IPS DF 6.9 (cell line): ENCODE results near the gene VPS33B.

Experiments
- DNase-seq: peaks from one replicate; pipeline ENCODE4 v3.0.0-alpha.2; 2013; ENCODE audit warnings: low read depth, low spot score
- H3K27ac ChIP-seq: one replicate; pipeline ENCODE4 v1.5.1; 2013; ENCODE audit warnings: low read length, control low read depth
- H3K27me3 ChIP-seq: 2 replicates; pipeline ENCODE4 v1.6.1; 2013; ENCODE audit warnings: mild to moderate bottlenecking, low read length; ENCODE audit not compliant: control insufficient read depth, insufficient read depth
- H3K36me3 ChIP-seq: 2 replicates; pipeline ENCODE4 v1.6.1; 2013; ENCODE audit warnings: low read length; ENCODE audit not compliant: control insufficient read depth, insufficient read depth
- H3K4me1 ChIP-seq: 2 replicates; pipeline ENCODE4 v1.6.1; 2013; ENCODE audit warnings: low read length; ENCODE audit not compliant: control insufficient read depth, insufficient read depth
- H3K4me3 ChIP-seq: 2 replicates; pipeline ENCODE4 v1.5.1; 2013; ENCODE audit warnings: mild to moderate bottlenecking, low read length
- H3K9me3 ChIP-seq: 2 replicates; pipeline ENCODE4 v1.6.1; 2013; ENCODE audit warnings: low read length, inconsistent platforms; ENCODE audit not compliant: control insufficient read depth, insufficient read depth
- WGBS: extraction: QIAGEN DNeasy Blood & Tissue Kit; methylation state at CpG from one replicate; pipeline ENCODE4 v1.1.7; 2013; ENCODE audit warnings: mixed read lengths, missing lambda C conversion rate; ENCODE audit not compliant: insufficient read length, insufficient coverage; 5-methylcytosine and 5-hydroxymethylcytosine counted together

VPS33B gene

DNA sequence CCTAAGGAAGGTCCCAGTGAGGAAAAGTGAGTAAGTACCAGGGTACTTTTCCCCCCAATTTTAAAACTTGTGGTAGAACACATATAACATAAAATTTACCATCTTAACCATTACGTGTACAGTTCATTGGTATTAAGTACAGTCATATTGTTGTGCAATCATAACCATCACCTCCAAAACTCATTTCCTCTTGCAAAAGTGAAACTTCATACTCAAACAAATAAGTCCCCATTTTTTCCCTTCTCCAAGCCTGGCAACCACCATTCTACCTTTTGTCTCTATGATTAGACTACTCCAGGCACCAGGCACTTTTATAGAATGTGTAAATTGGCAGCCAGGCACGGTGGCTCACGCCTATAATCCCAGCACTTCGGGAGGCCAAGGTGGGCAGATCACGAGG, 40.3 kb downstream of the VPS33B start:
- no CpG with 5 or more reads among the region's 5 CpGs for WGBS
- no peak for DNase-seq
- Histone ChIP-seq H3K4me3 (no peak overlapping the region), H3K4me1 (no peaks in the 10 kb centered on the region), H3K27me3 (no peaks in the 10 kb centered on the region), H3K27ac (no peak overlapping the region), H3K9me3 (no peaks in the 10 kb centered on the region), H3K36me3 (peaks cover 36% of the 10 kb centered on the region; the same call in 1 of the 2 replicates)

GRCh38 chr15:90981681-90982080, 40.7 kb downstream of the VPS33B start:
- no peak overlapping the region for H3K4me3 ChIP-seq
- DNase-seq = no peak
- WGBS = no CpG with 5 or more reads among the region's 6 CpGs
- no peaks in the 10 kb centered on the region for H3K27me3 ChIP-seq
- H3K4me1 ChIP-seq = no peaks in the 10 kb centered on the region
- peaks cover 39% of the 10 kb centered on the region for H3K36me3 ChIP-seq
- no peaks in the 10 kb centered on the region for H3K9me3 ChIP-seq
- no peak overlapping the region for H3K27ac ChIP-seq

DNA sequence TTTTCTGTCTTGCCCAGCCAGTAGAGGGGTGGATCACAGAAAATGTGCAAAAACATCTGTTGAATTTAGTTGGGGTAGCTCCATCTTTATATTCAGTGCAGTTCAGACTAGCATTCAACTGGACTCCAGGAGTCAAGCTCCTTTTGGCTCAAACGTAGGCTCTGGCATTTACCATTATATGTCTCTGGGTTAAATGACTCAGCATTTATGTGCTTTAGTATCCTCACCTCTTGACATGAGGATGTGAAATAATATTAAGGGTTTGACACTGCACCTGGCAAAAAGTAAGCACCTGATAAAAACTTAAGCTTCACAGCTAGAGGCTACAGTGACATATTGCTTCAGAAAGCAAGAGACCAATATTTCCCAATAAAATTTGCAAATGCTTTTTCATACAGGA, 42.8 kb downstream of the VPS33B start:
- H3K4me3 ChIP-seq = no peak overlapping the region
- no CpG with 5 or more reads among the region's 1 CpG for WGBS
- H3K4me1 ChIP-seq = no peaks in the 10 kb centered on the region
- no peak for DNase-seq
- H3K27me3 ChIP-seq = no peaks in the 10 kb centered on the region; the same call in 1 of the 2 replicates
- peaks cover 52% of the 10 kb centered on the region for H3K36me3 ChIP-seq
- no peaks in the 10 kb centered on the region for H3K9me3 ChIP-seq
- H3K27ac ChIP-seq = no peak overlapping the region

GRCh38 chr15:90974216-90974615, 48.2 kb downstream of the VPS33B start:
- DNase-seq = no peak
- Histone ChIP-seq H3K9me3 (no peaks in the 10 kb centered on the region), H3K36me3 (peaks cover 43% of the 10 kb centered on the region), H3K4me1 (no peaks in the 10 kb centered on the region), H3K4me3 (no peak overlapping the region), H3K27me3 (no peaks in the 10 kb centered on the region; the same call in 1 of the 2 replicates), H3K27ac (no peak overlapping the region)
- no CpG with 5 or more reads among the region's 21 CpGs for WGBS

GRCh38 chr15:90972133-90972532, 50.3 kb downstream of the VPS33B start:
- no peak for DNase-seq
- H3K27me3 ChIP-seq = no peaks in the 10 kb centered on the region; the same call in 1 of the 2 replicates
- H3K27ac ChIP-seq = no peak overlapping the region
- no peaks in the 10 kb centered on the region for H3K9me3 ChIP-seq
- peaks cover 56% of the 10 kb centered on the region for H3K36me3 ChIP-seq
- H3K4me1 ChIP-seq = no peaks in the 10 kb centered on the region
- no CpG with 5 or more reads among the region's 5 CpGs for WGBS
- no peak overlapping the region for H3K4me3 ChIP-seq

- no CpG with 5 or more reads among the region's 7 CpGs for WGBS
- Histone ChIP-seq H3K27ac (no peak overlapping the region), H3K4me3 (no peak overlapping the region), H3K27me3 (no peaks in the 10 kb centered on the region; the same call in 1 of the 2 replicates), H3K4me1 (no peaks in the 10 kb centered on the region), H3K9me3 (no peaks in the 10 kb centered on the region), H3K36me3 (peaks cover 53% of the 10 kb centered on the region)
- DNase-seq = no peak
These were observed 52.1 kb downstream of the VPS33B start for GRCh38 chr15:90970274-90970673.

GRCh38 chr15:90968434-90968833, 54.0 kb downstream of the VPS33B start:
- no peak overlapping the region for H3K4me3 ChIP-seq
- H3K9me3 ChIP-seq = no peaks in the 10 kb centered on the region
- no CpG with 5 or more reads among the region's 1 CpG for WGBS
- H3K27me3 ChIP-seq = no peaks in the 10 kb centered on the region
- no peak for DNase-seq
- peaks cover 42% of the 10 kb centered on the region for H3K36me3 ChIP-seq
- no peaks in the 10 kb centered on the region for H3K4me1 ChIP-seq
- H3K27ac ChIP-seq = no peak overlapping the region

DNA sequence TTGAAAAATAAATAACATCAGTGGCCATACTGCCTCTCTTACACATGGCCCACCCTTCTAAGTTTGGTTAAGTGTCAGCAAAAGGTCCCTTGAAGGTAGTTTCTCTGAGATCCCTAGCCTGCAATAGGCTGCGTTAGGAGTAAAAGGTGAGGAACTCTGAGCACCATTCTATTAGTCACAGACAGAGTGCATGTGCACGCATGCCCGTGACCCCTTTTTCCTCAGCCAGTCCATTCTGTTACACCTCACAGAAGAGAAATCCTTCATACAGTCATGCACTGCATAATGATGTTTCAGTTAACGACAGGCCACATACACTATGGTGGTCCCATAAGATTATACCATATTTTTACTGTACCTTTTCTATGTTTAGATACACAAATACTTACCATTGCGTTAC, 55.2 kb downstream of the VPS33B start:
- Histone ChIP-seq H3K27me3 (no peaks in the 10 kb centered on the region), H3K4me1 (no peaks in the 10 kb centered on the region), H3K27ac (no peak overlapping the region), H3K4me3 (no peak overlapping the region), H3K9me3 (no peaks in the 10 kb centered on the region), H3K36me3 (peaks cover 39% of the 10 kb centered on the region)
- no peak for DNase-seq
- WGBS = no CpG with 5 or more reads among the region's 5 CpGs

GRCh38 chr15:90966262-90966661, 56.1 kb downstream of the VPS33B start:
- peaks cover 39% of the 10 kb centered on the region for H3K36me3 ChIP-seq

GRCh38 chr15:90962021-90962420, 60.4 kb downstream of the VPS33B start:
- no peaks in the 10 kb centered on the region for H3K27me3 ChIP-seq
- WGBS = no CpG with 5 or more reads among the region's 4 CpGs
- no peaks in the 10 kb centered on the region for H3K9me3 ChIP-seq
- no peak overlapping the region for H3K27ac ChIP-seq
- peaks cover 4% of the 10 kb centered on the region for H3K4me1 ChIP-seq
- DNase-seq = no peak
- H3K36me3 ChIP-seq = peaks cover 11% of the 10 kb centered on the region
- no peak overlapping the region for H3K4me3 ChIP-seq

More at GRCh38 chr15:90966262-90966661, 56.1 kb downstream of the VPS33B start:
- no peak for DNase-seq
- H3K9me3 ChIP-seq = no peaks in the 10 kb centered on the region
- no peaks in the 10 kb centered on the region for H3K27me3 ChIP-seq
- no CpG with 5 or more reads among the region's 9 CpGs for WGBS
- H3K4me1 ChIP-seq = no peaks in the 10 kb centered on the region
- H3K27ac ChIP-seq = no peak overlapping the region
- H3K4me3 ChIP-seq = no peak overlapping the region

- no peak for DNase-seq
- H3K9me3 ChIP-seq = no peaks in the 10 kb centered on the region
- H3K36me3 ChIP-seq = peaks cover 4% of the 10 kb centered on the region; the same call in 1 of the 2 replicates
- H3K27me3 ChIP-seq = no peaks in the 10 kb centered on the region
- WGBS = no CpG with 5 or more reads among the region's 20 CpGs
- no peak overlapping the region for H3K4me3 ChIP-seq
- H3K4me1 ChIP-seq = peaks cover 6% of the 10 kb centered on the region
- H3K27ac ChIP-seq = no peak overlapping the region
These were observed 61.9 kb downstream of the VPS33B start for GRCh38 chr15:90960298-90961091.
